NCI-H2107 treated with DMSO at 0.1 percent for 48 hours (cell line): ENCODE measurements around the gene DTNB.
A peak's percentile ranks its signal among the peaks of the same experiment; 100 is the strongest.
"Not testable (repeated sequence)": the region's sequence is repeated elsewhere in the genome, so short reads cannot be mapped to it uniquely, and the experiment has no call there.

Experiments used
- DNase-seq: peaks from one replicate; lab custom pipeline; 2025; ENCODE audit not compliant: unreplicated experiment; lab: John Stamatoyannopoulos, UW

Gene DTNB

GRCh38 chr2:25549571-25549970 is 123.8 kb downstream of the DTNB start:
- DNase-seq: not testable (repeated sequence)

DNA sequence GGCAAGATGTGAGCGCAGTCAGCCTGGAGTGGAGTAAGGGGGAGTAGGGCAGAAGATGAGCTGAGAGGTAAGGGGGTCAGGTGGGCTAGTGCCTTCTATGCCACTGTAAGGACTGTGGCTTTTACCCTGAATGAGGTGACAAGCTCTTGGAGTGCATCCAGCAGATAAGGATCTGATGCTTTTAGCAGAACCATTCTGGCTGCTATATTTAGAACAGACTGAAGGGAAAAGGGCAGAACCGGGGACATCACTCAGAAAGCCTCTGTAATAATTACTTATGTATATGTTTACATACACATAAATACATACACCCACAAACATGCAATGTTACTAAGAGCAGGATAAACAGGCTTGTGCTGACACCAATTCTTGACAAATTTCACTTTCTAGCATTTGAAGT is 124.8 kb downstream of the DTNB start:
- no peak for DNase-seq

DNA sequence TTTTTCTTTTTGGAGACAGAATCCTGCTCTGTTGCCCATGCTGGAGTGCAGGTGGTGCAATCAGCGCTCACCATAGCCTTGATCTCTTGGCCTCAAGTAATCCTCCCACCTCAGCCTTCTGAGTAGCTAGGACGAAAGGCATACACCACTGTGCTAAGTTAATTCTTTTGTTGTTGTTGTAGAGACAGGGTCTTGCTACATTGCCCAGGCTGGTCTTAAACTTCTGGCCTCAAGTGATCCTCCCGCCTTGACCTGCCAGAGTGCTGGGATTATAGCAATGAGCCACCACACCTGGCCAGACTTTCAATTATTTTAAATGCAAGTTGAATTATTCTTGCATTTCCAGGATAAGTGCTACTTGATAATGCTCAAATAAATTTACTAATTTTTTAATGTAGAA is 126.5 kb downstream of the DTNB start:
- DNase-seq: no peak

- no peak for DNase-seq
Observed at GRCh38 chr2:25545899-25546298, 127.5 kb downstream of the DTNB start.

DNA sequence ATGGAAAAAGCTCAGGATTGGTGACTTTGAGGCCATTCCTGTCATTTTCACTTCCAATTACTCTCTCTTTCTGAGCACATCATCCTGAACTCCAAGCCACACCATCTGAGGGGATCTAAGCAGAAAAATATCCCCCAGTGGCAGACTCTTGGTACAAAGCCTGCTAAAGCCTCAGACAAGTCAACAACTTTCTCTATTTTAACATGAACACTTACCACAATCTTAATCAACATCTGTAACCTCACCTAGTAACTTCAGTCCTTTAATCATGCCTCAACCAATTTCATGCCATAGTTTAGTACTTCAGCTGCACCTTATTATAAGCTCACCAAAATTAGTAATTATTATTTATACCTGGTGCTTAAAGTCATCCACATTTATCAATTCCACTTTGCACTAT is 128.9 kb downstream of the DTNB start:
- no peak for DNase-seq

GRCh38 chr2:25543939-25544338 is 129.4 kb downstream of the DTNB start:
- no peak for DNase-seq

- no peak for DNase-seq
Observed at GRCh38 chr2:25541378-25541777, 132.0 kb downstream of the DTNB start.

GRCh38 chr2:25539136-25539535 is 134.2 kb downstream of the DTNB start:
- DNase-seq: no peak

DNA sequence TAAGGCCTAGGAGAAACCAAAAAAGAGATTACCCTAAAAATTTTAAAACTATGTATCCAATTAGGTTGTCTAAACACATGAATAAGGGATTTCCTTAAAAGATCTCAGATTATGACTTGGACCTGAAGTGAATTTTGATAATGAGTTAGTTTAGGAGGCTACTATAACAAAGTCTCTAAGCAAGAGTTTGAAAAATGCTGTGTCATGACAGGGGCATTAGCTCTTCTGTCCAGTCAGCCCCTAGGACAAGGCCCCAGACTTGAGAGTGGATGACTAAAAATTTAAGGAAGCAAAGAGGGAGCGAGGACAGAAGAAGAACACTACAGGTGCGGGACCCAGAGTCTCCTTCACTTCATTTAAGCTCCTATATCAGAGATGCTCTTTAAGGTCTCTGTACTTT is 135.9 kb downstream of the DTNB start:
- DNase-seq: no peak

GRCh38 chr2:25535411-25536289 is 137.7 kb downstream of the DTNB start:
- DNase-seq: not testable (repeated sequence)

GRCh38 chr2:25534937-25535336 is 138.4 kb downstream of the DTNB start:
- not testable (repeated sequence) for DNase-seq

DNA sequence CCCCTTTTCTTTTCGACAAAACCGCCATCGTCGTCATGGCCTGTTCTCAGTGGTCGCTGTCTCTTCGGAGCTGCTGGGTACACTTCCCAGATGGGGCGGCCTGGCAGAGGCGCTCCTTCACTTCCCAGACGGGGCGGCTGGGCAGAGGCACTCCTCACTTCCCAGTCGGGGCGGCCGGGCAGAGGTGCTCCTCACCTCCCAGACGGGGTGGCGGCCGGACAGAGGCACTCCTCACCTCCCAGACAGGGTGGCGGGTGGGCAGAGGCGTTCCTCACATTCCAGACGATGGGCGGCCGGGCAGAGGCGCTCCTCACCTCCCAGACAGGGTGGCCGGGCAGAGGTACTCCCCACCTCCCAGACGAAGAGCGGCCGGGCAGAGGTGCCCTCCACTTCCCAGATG is 138.9 kb downstream of the DTNB start:
- DNase-seq: no peak

GRCh38 chr2:25533771-25534170 is 139.6 kb downstream of the DTNB start:
- not testable (repeated sequence) for DNase-seq

- DNase-seq: no peak
Observed at GRCh38 chr2:25532521-25532920, 140.9 kb downstream of the DTNB start.

DNA sequence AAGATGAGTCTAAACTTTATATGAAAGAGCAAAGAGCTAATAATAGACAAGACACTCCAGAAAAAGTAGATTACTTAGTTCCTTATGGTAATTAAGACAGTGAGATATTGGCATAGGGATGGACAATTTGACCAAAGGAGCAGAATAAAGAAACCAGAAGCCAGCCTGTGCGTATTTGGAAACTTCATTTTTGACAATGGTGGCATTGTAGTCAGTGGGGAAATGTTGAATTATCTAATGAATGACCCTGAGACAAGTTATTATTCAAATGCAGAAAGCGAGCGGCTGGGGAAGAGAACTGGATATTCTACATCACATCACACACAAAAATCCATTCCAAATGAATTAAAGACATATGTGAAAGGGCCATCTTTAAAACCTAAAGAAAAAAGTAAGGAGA is 144.3 kb downstream of the DTNB start:
- no peak for DNase-seq

DNA sequence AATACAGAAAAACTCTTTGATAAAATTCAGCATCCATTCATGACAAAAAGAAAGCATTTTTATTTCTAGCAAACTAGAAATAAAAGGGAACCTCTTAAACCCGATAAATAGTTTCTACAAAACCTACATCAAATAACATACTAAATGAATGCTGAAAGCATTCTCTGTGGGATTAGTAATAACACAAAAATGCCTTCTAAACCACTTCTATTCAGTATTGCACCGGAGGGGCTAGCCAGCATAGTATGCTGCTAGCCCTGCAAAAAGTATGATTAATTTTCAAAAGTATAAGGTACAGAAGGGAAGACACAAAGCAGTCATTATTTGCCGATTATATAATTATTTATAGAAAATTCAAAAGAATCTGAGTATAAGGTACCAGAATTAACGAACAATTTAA is 145.2 kb downstream of the DTNB start:
- no peak for DNase-seq

GRCh38 chr2:25524507-25524906 is 148.9 kb downstream of the DTNB start:
- DNase-seq: no peak

DNA sequence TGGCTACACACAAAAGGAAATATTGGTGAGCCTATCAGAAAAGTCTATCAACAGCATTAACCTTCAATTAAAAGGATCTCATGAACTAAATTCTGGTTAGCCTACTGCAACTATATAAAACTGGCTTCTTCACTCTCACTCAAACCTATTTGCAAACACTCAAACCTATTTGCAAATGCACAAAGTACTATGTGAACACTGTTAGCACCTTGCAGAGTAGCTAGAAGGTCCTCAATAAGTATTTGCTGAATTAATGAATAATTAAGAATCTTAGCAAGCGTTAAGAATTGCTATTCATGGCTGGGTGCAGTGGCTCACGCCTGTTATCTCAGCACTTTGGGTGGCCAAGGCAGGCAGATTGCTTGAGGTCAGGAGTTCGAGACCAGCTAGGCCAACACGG is 150.3 kb downstream of the DTNB start:
- no peak for DNase-seq

- DNase-seq: peak; percentile 82
Observed at GRCh38 chr2:25521665-25522387, 151.6 kb downstream of the DTNB start.

GRCh38 chr2:25521126-25521525 is 152.3 kb downstream of the DTNB start:
- DNase-seq: no peak

DNA sequence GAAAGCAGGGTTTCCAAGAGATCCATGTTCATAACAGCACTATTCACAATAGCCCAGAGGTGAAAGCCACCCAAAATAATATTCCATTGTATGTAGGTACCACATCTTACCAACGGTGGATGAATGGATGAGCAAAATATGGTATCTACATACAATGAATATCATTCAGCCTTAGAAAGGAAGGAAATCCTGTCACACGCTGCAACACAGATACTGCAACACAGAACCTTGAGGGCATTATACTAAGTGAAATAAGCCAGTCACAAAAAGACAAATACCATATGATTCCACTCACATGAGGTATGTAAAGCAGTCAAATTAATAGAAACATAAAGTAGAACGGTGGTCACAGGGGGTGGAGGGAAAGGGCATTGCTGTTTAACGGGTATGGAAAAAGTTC is 155.7 kb downstream of the DTNB start:
- no peak for DNase-seq

- no peak for DNase-seq
Observed at GRCh38 chr2:25514043-25514637, 159.2 kb downstream of the DTNB start.
